Measurements from ENCODE around the gene RHBDL2.
"Not testable (repeated sequence)": the region's sequence is repeated elsewhere in the genome, so short reads cannot be mapped to it uniquely, and the experiment has no call there.

RHBDL2 gene

GRCh38 chr1:38973659-38974437 lies 32.2 kb upstream of the RHBDL2 start:
- H2BK15ac ChIP-seq (ENCODE audit: low read depth, poor library complexity, severe bottlenecking), result no peak overlapping the region
- no peaks in the 10 kb centered on the region for H3K79me1 ChIP-seq (replicated peaks; ENCODE audit: low read length, poor library complexity, severe bottlenecking)
- H3K27ac ChIP-seq (ENCODE audit: low read length, poor library complexity, severe bottlenecking), result no peak overlapping the region
- H2AFZ ChIP-seq (ENCODE audit: low read depth, low read length), result no peak overlapping the region
- no peak overlapping the region for H3K23ac ChIP-seq (ENCODE audit: low read length in 2 of 2)
- no peak overlapping the region for H3K14ac ChIP-seq (ENCODE audit: low read length in 2 of 2)
- H4K91ac ChIP-seq (ENCODE audit: low read length), result no peak overlapping the region
- H3K4me2 ChIP-seq (ENCODE audit: low read length, poor library complexity, severe bottlenecking), result no peak overlapping the region
- H2BK12ac ChIP-seq (ENCODE audit: low read length in 2 of 2), result no peak overlapping the region
- 86% methylated on average over 10 of the region's 13 CpGs for WGBS
- no peaks in the 10 kb centered on the region for H3K4me1 ChIP-seq (ENCODE audit: control insufficient read depth, insufficient read depth, low read depth, low read length)
- H2BK120ac ChIP-seq (ENCODE audit: low read depth, low read length), result no peak overlapping the region
- H2BK5ac ChIP-seq (ENCODE audit: low read depth, low read length, poor library complexity, severe bottlenecking), result no peak overlapping the region
- no peak overlapping the region for H2AK5ac ChIP-seq (ENCODE audit: low read length, severe bottlenecking)
- peaks cover 6% of the 10 kb centered on the region for H3K9me3 ChIP-seq (ENCODE audit: control insufficient read depth, low read length)
- H3K36me3 ChIP-seq (ENCODE audit: control insufficient read depth in 1 of 2, insufficient read depth in 2 of 2, low read depth in 1 of 2, low read length in 2 of 2), result no peaks in the 10 kb centered on the region
- H4K8ac ChIP-seq (ENCODE audit: low read length), result no peak overlapping the region
- no peaks in the 10 kb centered on the region for H3K27me3 ChIP-seq (ENCODE audit: control insufficient read depth in 1 of 2, insufficient read depth in 1 of 2, low read length in 2 of 2)
- DNase-seq, result no peak
- no peak overlapping the region for H3K4ac ChIP-seq (ENCODE audit: low read depth in 1 of 2, low read length in 2 of 2)
- H3K4me3 ChIP-seq (ENCODE audit: insufficient read depth in 1 of 2, low read depth in 1 of 2, low read length in 2 of 2), result no peak overlapping the region
- H3K18ac ChIP-seq (ENCODE audit: low read depth in 1 of 2, low read length in 2 of 2), result no peak overlapping the region
- H3K9ac ChIP-seq (ENCODE audit: low read length), result no peak overlapping the region

GRCh38 chr1:38973145-38973544 lies 31.5 kb upstream of the RHBDL2 start:
- H3K4me1 ChIP-seq (ENCODE audit: control insufficient read depth, insufficient read depth, low read depth, low read length); H3K4me2 ChIP-seq (ENCODE audit: low read length, poor library complexity, severe bottlenecking); H3K4ac ChIP-seq (ENCODE audit: low read depth in 1 of 2, low read length in 2 of 2); H3K79me1 ChIP-seq (replicated peaks; ENCODE audit: low read length, poor library complexity, severe bottlenecking); H3K27ac ChIP-seq (ENCODE audit: low read length, poor library complexity, severe bottlenecking); H2AK5ac ChIP-seq (ENCODE audit: low read length, severe bottlenecking); H2AFZ ChIP-seq (ENCODE audit: low read depth, low read length); H3K27me3 ChIP-seq (ENCODE audit: control insufficient read depth in 1 of 2, insufficient read depth in 1 of 2, low read length in 2 of 2); H4K8ac ChIP-seq (ENCODE audit: low read length); H3K36me3 ChIP-seq (ENCODE audit: control insufficient read depth in 1 of 2, insufficient read depth in 2 of 2, low read depth in 1 of 2, low read length in 2 of 2); H2BK15ac ChIP-seq (ENCODE audit: low read depth, poor library complexity, severe bottlenecking); H3K4me3 ChIP-seq (ENCODE audit: insufficient read depth in 1 of 2, low read depth in 1 of 2, low read length in 2 of 2); DNase-seq; H3K18ac ChIP-seq (ENCODE audit: low read depth in 1 of 2, low read length in 2 of 2); H3K23ac ChIP-seq (ENCODE audit: low read length in 2 of 2); H2BK5ac ChIP-seq (ENCODE audit: low read depth, low read length, poor library complexity, severe bottlenecking); H3K14ac ChIP-seq (ENCODE audit: low read length in 2 of 2); H2BK120ac ChIP-seq (ENCODE audit: low read depth, low read length); H3K9ac ChIP-seq (ENCODE audit: low read length); H2BK12ac ChIP-seq (ENCODE audit: low read length in 2 of 2); H3K9me3 ChIP-seq (ENCODE audit: control insufficient read depth, low read length); H4K91ac ChIP-seq (ENCODE audit: low read length): not testable (repeated sequence)
- 69% methylated on average over 5 of the region's 6 CpGs for WGBS

- no peak overlapping the region for H3K9ac ChIP-seq (ENCODE audit: low read length)
- 75% methylated on average over 3 of the region's 3 CpGs for WGBS
- DNase-seq, result no peak
These were observed 22.5 kb upstream of the RHBDL2 start for GRCh38 chr1:38964140-38964548.

GRCh38 chr1:38962560-38962959 lies 20.9 kb upstream of the RHBDL2 start:
- H3K36me3 ChIP-seq (ENCODE audit: control insufficient read depth in 1 of 2, insufficient read depth in 2 of 2, low read depth in 1 of 2, low read length in 2 of 2), result no peaks in the 10 kb centered on the region
- H2BK12ac ChIP-seq (ENCODE audit: low read length in 2 of 2), result no peak overlapping the region
- H3K4me2 ChIP-seq (ENCODE audit: low read length, poor library complexity, severe bottlenecking), result no peak overlapping the region
- H2BK15ac ChIP-seq (ENCODE audit: low read depth, poor library complexity, severe bottlenecking), result no peak overlapping the region
- no peak overlapping the region for H3K4me3 ChIP-seq (ENCODE audit: insufficient read depth in 1 of 2, low read depth in 1 of 2, low read length in 2 of 2)
- no peak overlapping the region for H3K14ac ChIP-seq (ENCODE audit: low read length in 2 of 2)
- H3K9me3 ChIP-seq (ENCODE audit: control insufficient read depth, low read length), result no peaks in the 10 kb centered on the region
- no peak overlapping the region for H2AFZ ChIP-seq (ENCODE audit: low read depth, low read length)
- H2BK5ac ChIP-seq (ENCODE audit: low read depth, low read length, poor library complexity, severe bottlenecking), result no peak overlapping the region
- DNase-seq, result peak; percentile 43
- no peaks in the 10 kb centered on the region for H3K27me3 ChIP-seq (ENCODE audit: control insufficient read depth in 1 of 2, insufficient read depth in 1 of 2, low read length in 2 of 2)
- H2BK120ac ChIP-seq (ENCODE audit: low read depth, low read length), result no peak overlapping the region
- H3K9ac ChIP-seq (ENCODE audit: low read length), result no peak overlapping the region
- no peak overlapping the region for H4K91ac ChIP-seq (ENCODE audit: low read length)
- peaks cover 2% of the 10 kb centered on the region for H3K4me1 ChIP-seq (ENCODE audit: control insufficient read depth, insufficient read depth, low read depth, low read length)
- no peaks in the 10 kb centered on the region for H3K79me1 ChIP-seq (replicated peaks; ENCODE audit: low read length, poor library complexity, severe bottlenecking)
- no peak overlapping the region for H2AK5ac ChIP-seq (ENCODE audit: low read length, severe bottlenecking)
- no peak overlapping the region for H3K23ac ChIP-seq (ENCODE audit: low read length in 2 of 2)
- no peak overlapping the region for H3K4ac ChIP-seq (ENCODE audit: low read depth in 1 of 2, low read length in 2 of 2)
- H3K18ac ChIP-seq (ENCODE audit: low read depth in 1 of 2, low read length in 2 of 2), result no peak overlapping the region
- 72% methylated on average over 5 of the region's 7 CpGs for WGBS
- H3K27ac ChIP-seq (ENCODE audit: low read length, poor library complexity, severe bottlenecking), result no peak overlapping the region
- no peak overlapping the region for H4K8ac ChIP-seq (ENCODE audit: low read length)

More at GRCh38 chr1:38964140-38964548, 22.5 kb upstream of the RHBDL2 start:
- Histone ChIP-seq H3K79me1 (replicated peaks; ENCODE audit: low read length, poor library complexity, severe bottlenecking) (no peaks in the 10 kb centered on the region), H2BK120ac (ENCODE audit: low read depth, low read length) (no peak overlapping the region), H3K18ac (ENCODE audit: low read depth in 1 of 2, low read length in 2 of 2) (no peak overlapping the region), H3K4me1 (ENCODE audit: control insufficient read depth, insufficient read depth, low read depth, low read length) (no peaks in the 10 kb centered on the region), H3K27me3 (ENCODE audit: control insufficient read depth in 1 of 2, insufficient read depth in 1 of 2, low read length in 2 of 2) (no peaks in the 10 kb centered on the region), H3K23ac (ENCODE audit: low read length in 2 of 2) (no peak overlapping the region), H3K4ac (ENCODE audit: low read depth in 1 of 2, low read length in 2 of 2) (no peak overlapping the region), H3K4me2 (ENCODE audit: low read length, poor library complexity, severe bottlenecking) (no peak overlapping the region), H3K9me3 (ENCODE audit: control insufficient read depth, low read length) (no peaks in the 10 kb centered on the region), H2BK12ac (ENCODE audit: low read length in 2 of 2) (no peak overlapping the region), H3K36me3 (ENCODE audit: control insufficient read depth in 1 of 2, insufficient read depth in 2 of 2, low read depth in 1 of 2, low read length in 2 of 2) (no peaks in the 10 kb centered on the region), H3K27ac (ENCODE audit: low read length, poor library complexity, severe bottlenecking) (no peak overlapping the region), H2AK5ac (ENCODE audit: low read length, severe bottlenecking) (no peak overlapping the region), H3K14ac (ENCODE audit: low read length in 2 of 2) (no peak overlapping the region), H2AFZ (ENCODE audit: low read depth, low read length) (no peak overlapping the region), H2BK5ac (ENCODE audit: low read depth, low read length, poor library complexity, severe bottlenecking) (no peak overlapping the region), H4K91ac (ENCODE audit: low read length) (no peak overlapping the region), H2BK15ac (ENCODE audit: low read depth, poor library complexity, severe bottlenecking) (no peak overlapping the region), H4K8ac (ENCODE audit: low read length) (no peak overlapping the region), H3K4me3 (ENCODE audit: insufficient read depth in 1 of 2, low read depth in 1 of 2, low read length in 2 of 2) (no peak overlapping the region)

Measured in mesenchymal stem cell (in vitro differentiated cells and primary cell).